Liver (tissue), 9 donors: ENCODE data around the gene MOV10L1. TPM values are rescaled to one million over a fixed set of nuclear protein-coding genes. Genes with fewer than 3 reads are reported as not detected.

Experiments used
- DNase-seq: peaks from one replicate; pipeline ENCODE4 v3.0.0-alpha.2; 2017; ENCODE audit warnings: low spot score
- H3K27ac ChIP-seq, 2 donors: one replicate each; pipeline ENCODE4 v1.7.0; 2013; ENCODE audit warnings: inconsistent platforms in 2 of 2, low read length in 2 of 2, control low read depth in 1 of 2, low read depth in 1 of 2, mild to moderate bottlenecking in 1 of 2
- H3K27me3 ChIP-seq, 4 donors: one replicate each; pipeline versions ENCODE4 v1.6.1 to v1.7.0; 2013; ENCODE audit warnings: low read length in 3 of 4, inconsistent platforms in 1 of 4, mild to moderate bottlenecking in 1 of 4, moderate library complexity in 1 of 4; ENCODE audit not compliant: control insufficient read depth in 4 of 4, insufficient read depth in 4 of 4
- H3K36me3 ChIP-seq, 4 donors: one replicate each; pipeline versions ENCODE4 v1.6.1 to v1.7.0; 2013; ENCODE audit warnings: low read length in 3 of 4, mild to moderate bottlenecking in 3 of 4, low read depth in 1 of 4, moderate library complexity in 1 of 4; ENCODE audit not compliant: control insufficient read depth in 4 of 4, insufficient read depth in 3 of 4
- H3K4me1 ChIP-seq, 4 donors: one replicate each; pipeline versions ENCODE4 v1.6.1 to v1.7.0; 2013; ENCODE audit warnings: low read length in 3 of 4, mild to moderate bottlenecking in 3 of 4, moderate library complexity in 1 of 4; ENCODE audit not compliant: control insufficient read depth in 4 of 4, insufficient read depth in 4 of 4
- H3K4me3 ChIP-seq, 3 donors: one replicate each; pipeline versions ENCODE4 v1.6.1 to v1.7.0; 2013; ENCODE audit warnings: low read length in 3 of 3, control low read depth in 1 of 3, low read depth in 1 of 3, mild to moderate bottlenecking in 1 of 3
- H3K9ac ChIP-seq, 2 donors: one replicate each; pipeline ENCODE4 v1.7.0; 2013; ENCODE audit warnings: low read length in 2 of 2, mild to moderate bottlenecking in 2 of 2, moderate library complexity in 2 of 2, control low read depth in 1 of 2, low read depth in 1 of 2
- H3K9me3 ChIP-seq, 4 donors: one replicate each; pipeline versions ENCODE4 v1.6.1 to v1.7.0; 2013; ENCODE audit warnings: low read length in 3 of 4; ENCODE audit not compliant: control insufficient read depth in 4 of 4
- EGR1 ChIP-seq, 2 donors: IDR thresholded peaks; 2 replicates each; pipeline ENCODE4 v1.6.1; 2016 to 2018; ENCODE audit warnings: antibody characterized with exemption in 2 of 2, low read depth in 2 of 2
- FOXA2 ChIP-seq: IDR thresholded peaks from 2 replicates; pipeline ENCODE4 v1.6.1; 2016; ENCODE audit warnings: antibody characterized with exemption
- GABPA ChIP-seq, 2 donors: IDR thresholded peaks in 1 of 2; conservative IDR thresholded peaks in 1 of 2; 2 replicates each; pipeline ENCODE4 v1.6.1; 2016; ENCODE audit warnings: antibody characterized with exemption in 2 of 2, mild to moderate bottlenecking in 1 of 2, moderate library complexity in 1 of 2
- HNF4A ChIP-seq, 2 donors: conservative IDR thresholded peaks; 2 replicates each; pipeline ENCODE4 v1.6.1; 2016; ENCODE audit warnings: antibody characterized with exemption in 2 of 2, mild to moderate bottlenecking in 2 of 2
- RAD21 ChIP-seq, 2 donors: IDR thresholded peaks; 2 replicates each; pipeline ENCODE4 v1.6.1; 2016; ENCODE audit warnings: antibody characterized with exemption in 2 of 2, mild to moderate bottlenecking in 2 of 2
- WGBS: extraction: QIAGEN DNeasy Blood & Tissue Kit; methylation state at CpG from one replicate; pipeline ENCODE4 v1.1.7; 2013; 5-methylcytosine and 5-hydroxymethylcytosine counted together
- polyA plus RNA-seq, 2 donors: library from polyadenylated mRNA; stranded (reverse) in 1 of 2; unstranded in 1 of 2; fragments of 200-250 nt in 1 of 2; fragments of >200 nt in 1 of 2; fragmentation: Nextera tagmentation in 1 of 2; extraction: Ambion mirVana in 1 of 2; gene quantifications; one replicate each; pipeline versions ENCODE4 v1.2.1 to v1.2.3, GENCODE V29; 2013 to 2015
- total RNA-seq, 2 donors: library from RNA; depleted of rRNA; stranded (reverse); fragments of >200 nt; gene quantifications; one replicate each; pipeline ENCODE4 v1.2.3, GENCODE V29; 2014
- TF ChIP-seq, protein P1 (sequence below): IDR thresholded peaks from 2 replicates; pipeline ENCODE4 v1.6.1; 2016; ENCODE audit warnings: antibody characterized with exemption, mild to moderate bottlenecking
- TF ChIP-seq, protein P2 (sequence below): IDR thresholded peaks from 2 replicates; pipeline ENCODE4 v1.6.1; 2016; ENCODE audit warnings: antibody characterized with exemption
- donor health status: healthy.
- donor health status: healthy.
- donor health status: healthy.
- donor health status: healthy.
- donor health status: healthy.

MOV10L1 gene
- total and polyA plus RNA-seq, 4 donors = 0.07 to 0.47 (median 0.17) TPM

DNA sequence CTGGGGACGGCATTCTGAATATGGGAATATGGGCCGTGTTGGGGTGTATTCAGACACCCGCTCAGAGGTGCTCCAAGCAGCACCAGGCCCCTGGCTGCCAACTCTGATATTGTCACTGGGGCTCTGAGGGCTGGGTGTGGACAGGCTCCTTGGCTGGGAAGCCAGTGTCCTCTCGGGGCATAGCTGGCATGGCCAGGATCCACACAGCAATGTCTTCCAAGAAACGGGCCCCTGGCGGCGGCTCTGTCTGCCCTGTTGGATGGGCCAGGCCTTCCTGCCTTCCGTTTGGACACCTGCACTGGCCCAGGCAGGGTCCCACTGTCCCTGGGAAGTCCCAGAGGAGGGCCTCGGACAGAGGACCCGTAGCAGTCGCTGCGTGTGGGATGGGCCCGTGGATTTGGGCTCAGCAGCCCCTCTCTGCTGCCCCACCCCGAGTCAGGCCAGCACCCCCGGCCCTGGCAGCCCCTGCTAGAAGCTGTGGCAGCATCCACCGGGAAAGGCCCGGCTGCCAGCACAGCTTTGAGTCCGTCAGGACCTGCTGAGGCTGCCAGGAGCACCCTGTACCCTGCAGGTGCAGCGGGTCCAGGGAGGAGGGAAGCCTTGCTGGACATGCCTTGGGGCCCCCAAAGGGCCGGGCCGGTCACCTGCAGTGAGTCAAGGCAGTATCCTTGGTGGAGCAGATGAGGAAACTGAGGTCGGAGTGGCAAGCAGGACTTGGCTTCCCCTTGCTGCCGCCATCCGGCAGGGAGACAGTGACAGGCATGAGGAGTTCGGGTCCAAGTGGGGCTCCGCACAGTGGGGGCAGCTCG lies 84.8 kb downstream of the MOV10L1 start:
- H3K4me1 ChIP-seq = peaks cover 0 to 19% (median 10%) of the 10 kb centered on the region in 4 donors
- no peak overlapping the region for H3K9ac ChIP-seq
- no peak for DNase-seq
- WGBS = 92% methylated on average over 27 of the region's 27 CpGs
- H3K4me3 ChIP-seq = no peak overlapping the region
- H3K27ac ChIP-seq = no peak overlapping the region
- H3K9me3 ChIP-seq = no peaks in the 10 kb centered on the region
- TF ChIP-seq, protein P1, sequence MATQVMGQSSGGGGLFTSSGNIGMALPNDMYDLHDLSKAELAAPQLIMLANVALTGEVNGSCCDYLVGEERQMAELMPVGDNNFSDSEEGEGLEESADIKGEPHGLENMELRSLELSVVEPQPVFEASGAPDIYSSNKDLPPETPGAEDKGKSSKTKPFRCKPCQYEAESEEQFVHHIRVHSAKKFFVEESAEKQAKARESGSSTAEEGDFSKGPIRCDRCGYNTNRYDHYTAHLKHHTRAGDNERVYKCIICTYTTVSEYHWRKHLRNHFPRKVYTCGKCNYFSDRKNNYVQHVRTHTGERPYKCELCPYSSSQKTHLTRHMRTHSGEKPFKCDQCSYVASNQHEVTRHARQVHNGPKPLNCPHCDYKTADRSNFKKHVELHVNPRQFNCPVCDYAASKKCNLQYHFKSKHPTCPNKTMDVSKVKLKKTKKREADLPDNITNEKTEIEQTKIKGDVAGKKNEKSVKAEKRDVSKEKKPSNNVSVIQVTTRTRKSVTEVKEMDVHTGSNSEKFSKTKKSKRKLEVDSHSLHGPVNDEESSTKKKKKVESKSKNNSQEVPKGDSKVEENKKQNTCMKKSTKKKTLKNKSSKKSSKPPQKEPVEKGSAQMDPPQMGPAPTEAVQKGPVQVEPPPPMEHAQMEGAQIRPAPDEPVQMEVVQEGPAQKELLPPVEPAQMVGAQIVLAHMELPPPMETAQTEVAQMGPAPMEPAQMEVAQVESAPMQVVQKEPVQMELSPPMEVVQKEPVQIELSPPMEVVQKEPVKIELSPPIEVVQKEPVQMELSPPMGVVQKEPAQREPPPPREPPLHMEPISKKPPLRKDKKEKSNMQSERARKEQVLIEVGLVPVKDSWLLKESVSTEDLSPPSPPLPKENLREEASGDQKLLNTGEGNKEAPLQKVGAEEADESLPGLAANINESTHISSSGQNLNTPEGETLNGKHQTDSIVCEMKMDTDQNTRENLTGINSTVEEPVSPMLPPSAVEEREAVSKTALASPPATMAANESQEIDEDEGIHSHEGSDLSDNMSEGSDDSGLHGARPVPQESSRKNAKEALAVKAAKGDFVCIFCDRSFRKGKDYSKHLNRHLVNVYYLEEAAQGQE = no peak
- TF ChIP-seq, protein P2, sequence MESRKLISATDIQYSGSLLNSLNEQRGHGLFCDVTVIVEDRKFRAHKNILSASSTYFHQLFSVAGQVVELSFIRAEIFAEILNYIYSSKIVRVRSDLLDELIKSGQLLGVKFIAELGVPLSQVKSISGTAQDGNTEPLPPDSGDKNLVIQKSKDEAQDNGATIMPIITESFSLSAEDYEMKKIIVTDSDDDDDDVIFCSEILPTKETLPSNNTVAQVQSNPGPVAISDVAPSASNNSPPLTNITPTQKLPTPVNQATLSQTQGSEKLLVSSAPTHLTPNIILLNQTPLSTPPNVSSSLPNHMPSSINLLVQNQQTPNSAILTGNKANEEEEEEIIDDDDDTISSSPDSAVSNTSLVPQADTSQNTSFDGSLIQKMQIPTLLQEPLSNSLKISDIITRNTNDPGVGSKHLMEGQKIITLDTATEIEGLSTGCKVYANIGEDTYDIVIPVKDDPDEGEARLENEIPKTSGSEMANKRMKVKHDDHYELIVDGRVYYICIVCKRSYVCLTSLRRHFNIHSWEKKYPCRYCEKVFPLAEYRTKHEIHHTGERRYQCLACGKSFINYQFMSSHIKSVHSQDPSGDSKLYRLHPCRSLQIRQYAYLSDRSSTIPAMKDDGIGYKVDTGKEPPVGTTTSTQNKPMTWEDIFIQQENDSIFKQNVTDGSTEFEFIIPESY = no peak
- no peak for TF ChIP-seq FOXA2
- peaks cover 0 to 7% (median 0%) of the 10 kb centered on the region in 4 donors for H3K36me3 ChIP-seq
- no peaks in the 10 kb centered on the region for H3K27me3 ChIP-seq

DNA sequence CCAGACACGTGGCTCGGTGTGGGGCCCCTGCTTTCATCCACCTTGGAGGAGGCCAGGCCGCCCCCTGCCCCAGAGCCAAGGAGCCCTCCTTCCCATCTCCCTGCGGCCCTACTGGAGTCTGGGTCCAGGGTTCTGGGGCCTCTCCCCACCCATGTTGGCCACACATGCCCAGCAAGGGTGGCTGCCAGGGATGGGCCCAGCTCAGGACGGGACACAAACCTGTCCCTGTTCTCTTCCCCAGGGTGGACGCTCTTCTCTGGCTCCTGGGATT lies 85.3 kb downstream of the MOV10L1 start:
- no peak for TF ChIP-seq HNF4A (conservative IDR thresholded peaks at IDR 0.05)
- TF ChIP-seq FOXA2 = no peak
- no peak for TF ChIP-seq RAD21 (IDR thresholded peaks at IDR 0.05)
- TF ChIP-seq, protein P1 = no peak
- no peak for TF ChIP-seq EGR1 (IDR thresholded peaks at IDR 0.05; ENCODE audit: low read depth in 2 of 2)
- TF ChIP-seq GABPA (IDR thresholded peaks at IDR 0.05 in 1 of 2, conservative IDR thresholded peaks at IDR 0.05 in 1 of 2) = no peak
- TF ChIP-seq, protein P2 = no peak
- peaks cover 0 to 19% (median 10%) of the 10 kb centered on the region in 4 donors for H3K4me1 ChIP-seq
- no peak overlapping the region for H3K4me3 ChIP-seq
- no peak for DNase-seq
- no peak overlapping the region for H3K9ac ChIP-seq
- 93% methylated on average over 6 of the region's 6 CpGs for WGBS
- peaks cover 0 to 7% (median 0%) of the 10 kb centered on the region in 4 donors for H3K36me3 ChIP-seq
- no peaks in the 10 kb centered on the region for H3K9me3 ChIP-seq
- H3K27me3 ChIP-seq = no peaks in the 10 kb centered on the region
- no peak overlapping the region for H3K27ac ChIP-seq
